ENCODE results near the gene ZIC1.

ZIC1 gene

GRCh38 chr3:147397155-147397874 lies 11.8 kb upstream of the ZIC1 start:
- no peak for DNase-seq

- no peak for DNase-seq
These were observed 11.0 kb upstream of the ZIC1 start for GRCh38 chr3:147397875-147398812.

DNA sequence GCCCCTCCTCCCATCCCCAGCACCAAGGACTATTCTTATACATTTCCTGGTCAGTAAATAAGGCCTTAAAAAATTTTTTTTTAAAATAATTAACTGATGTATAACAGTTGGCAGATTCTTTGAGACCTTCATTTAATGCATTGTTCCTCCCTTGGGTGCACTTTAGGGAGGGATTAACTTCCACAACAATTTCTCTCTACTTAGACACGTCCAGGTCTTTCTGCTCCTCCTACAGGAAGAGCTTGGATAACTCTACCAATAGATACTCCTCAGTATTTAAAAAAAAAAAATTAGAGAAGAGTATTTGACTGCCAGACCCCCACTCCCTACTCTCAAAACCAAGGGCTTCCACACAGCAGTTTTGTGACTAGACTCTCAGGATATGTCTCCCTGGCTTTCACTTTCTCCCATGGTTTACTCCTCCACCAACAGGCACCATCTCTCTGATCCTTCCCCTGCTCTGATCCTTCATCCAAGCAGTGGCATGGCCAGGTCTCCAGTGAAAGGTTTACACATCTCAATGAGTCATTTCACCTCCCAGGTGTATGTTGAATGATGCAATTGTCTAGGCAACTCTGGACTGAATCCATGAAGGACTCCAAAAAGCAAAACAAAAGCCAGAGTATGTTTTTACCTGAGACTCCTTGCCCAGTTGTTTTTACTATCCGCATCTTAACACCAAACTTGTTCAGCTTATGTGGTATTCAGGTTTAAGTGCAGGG lies 10.2 kb upstream of the ZIC1 start:
- no peak for DNase-seq

DNA sequence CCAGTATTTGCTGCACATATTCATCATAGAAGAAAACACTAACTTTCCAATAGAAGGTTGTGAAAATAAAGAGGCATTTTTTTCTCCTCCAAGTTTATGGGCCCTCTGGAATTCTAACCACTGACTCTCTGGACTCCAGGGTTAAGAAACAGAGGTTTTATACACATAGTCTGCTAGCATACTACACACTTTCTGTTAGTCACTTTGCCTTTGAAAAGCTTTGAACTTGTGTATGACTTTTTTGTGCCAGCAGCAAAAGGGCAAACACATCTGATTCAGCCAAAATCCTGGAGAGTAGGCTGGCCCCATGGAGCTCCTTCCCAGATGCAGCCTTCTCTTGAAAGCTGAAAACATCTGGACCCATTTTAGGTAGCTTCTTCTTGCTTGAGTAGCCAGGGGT lies 9.1 kb upstream of the ZIC1 start:
- no peak for DNase-seq

DNA sequence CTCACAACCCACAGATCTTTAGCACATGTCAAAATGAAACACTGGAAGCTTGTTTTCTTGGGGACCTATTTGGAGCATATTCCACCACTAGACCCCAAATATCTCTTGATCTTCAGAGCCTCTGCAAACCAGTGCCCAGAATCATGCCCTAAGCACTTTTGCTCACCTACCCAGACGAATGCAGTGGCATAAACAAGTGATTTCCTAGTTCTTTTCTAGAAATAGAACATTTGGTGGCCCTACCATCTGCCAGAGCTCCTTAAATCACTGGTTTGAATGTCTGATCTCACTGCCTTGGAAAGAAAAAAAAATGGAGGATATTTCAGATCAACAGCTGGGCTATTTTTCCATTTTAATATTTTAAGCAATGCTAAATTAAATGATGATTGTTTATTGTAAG lies 8.2 kb upstream of the ZIC1 start:
- DNase-seq, result no peak

GRCh38 chr3:147401421-147401820 lies 7.7 kb upstream of the ZIC1 start:
- DNase-seq, result no peak

DNA sequence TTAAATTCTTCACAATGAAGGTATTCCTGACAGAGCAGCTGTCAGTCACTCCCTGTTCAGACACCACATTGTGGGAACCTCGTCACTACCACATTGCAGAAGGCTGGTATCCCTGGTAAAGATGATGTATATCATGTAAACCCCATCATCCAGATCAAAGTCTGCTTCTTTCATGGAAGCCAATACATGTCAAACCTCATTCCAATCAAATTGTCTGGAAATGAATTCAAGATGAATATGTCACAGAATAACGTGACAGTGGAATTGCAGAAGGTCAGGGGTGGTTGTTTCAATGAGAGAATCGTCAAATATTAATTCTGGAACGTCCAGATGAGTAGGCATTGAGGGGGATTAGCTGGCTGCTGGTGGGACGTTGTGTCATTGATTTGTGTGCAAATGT lies 7.0 kb upstream of the ZIC1 start:
- DNase-seq, result no peak

GRCh38 chr3:147403511-147403910 lies 5.7 kb upstream of the ZIC1 start:
- DNase-seq, result no peak

GRCh38 chr3:147404000-147404799 lies 5.0 kb upstream of the ZIC1 start:
- DNase-seq, result no peak

- no peak for DNase-seq
These were observed 4.3 kb upstream of the ZIC1 start for GRCh38 chr3:147404800-147405230.

DNA sequence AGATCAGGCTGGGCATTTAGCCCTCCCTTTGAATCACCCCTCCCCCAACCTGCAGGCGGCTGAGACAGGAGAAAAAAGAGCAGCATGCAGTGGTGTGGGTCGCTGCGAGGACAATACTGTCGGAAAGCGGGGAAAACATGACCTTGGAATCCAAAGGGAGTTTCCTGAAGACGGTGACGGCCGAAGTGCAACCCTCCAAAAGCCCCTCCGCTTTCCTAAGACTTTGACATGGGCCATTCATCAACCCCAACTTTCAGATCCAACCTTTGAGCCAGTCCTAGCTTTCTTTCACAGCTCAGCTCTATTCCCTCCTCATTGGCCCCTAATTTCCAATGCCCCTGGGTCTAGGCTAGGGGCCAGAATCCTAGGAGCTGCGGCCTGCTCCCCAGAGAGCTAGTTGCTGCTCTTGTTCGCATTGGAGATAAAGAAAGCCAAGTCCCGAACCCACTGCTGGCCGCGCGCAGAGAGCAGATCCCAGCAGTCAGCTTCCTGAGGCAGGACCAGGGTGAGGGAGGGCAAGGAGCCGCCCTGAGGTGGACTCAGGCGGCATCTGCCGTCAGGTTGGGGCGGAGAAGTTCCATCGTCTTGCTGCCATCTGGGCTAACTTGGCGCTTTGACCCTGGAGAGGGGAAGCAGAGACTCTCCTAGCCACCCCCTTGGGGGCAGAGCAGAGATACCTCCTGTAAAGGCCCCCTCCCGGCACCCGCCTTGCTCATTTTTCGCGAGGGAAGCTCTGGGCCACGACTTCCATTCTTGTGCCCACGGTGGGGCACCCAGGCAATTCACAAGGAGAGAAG lies 3.7 kb upstream of the ZIC1 start:
- no peak for DNase-seq

DNA sequence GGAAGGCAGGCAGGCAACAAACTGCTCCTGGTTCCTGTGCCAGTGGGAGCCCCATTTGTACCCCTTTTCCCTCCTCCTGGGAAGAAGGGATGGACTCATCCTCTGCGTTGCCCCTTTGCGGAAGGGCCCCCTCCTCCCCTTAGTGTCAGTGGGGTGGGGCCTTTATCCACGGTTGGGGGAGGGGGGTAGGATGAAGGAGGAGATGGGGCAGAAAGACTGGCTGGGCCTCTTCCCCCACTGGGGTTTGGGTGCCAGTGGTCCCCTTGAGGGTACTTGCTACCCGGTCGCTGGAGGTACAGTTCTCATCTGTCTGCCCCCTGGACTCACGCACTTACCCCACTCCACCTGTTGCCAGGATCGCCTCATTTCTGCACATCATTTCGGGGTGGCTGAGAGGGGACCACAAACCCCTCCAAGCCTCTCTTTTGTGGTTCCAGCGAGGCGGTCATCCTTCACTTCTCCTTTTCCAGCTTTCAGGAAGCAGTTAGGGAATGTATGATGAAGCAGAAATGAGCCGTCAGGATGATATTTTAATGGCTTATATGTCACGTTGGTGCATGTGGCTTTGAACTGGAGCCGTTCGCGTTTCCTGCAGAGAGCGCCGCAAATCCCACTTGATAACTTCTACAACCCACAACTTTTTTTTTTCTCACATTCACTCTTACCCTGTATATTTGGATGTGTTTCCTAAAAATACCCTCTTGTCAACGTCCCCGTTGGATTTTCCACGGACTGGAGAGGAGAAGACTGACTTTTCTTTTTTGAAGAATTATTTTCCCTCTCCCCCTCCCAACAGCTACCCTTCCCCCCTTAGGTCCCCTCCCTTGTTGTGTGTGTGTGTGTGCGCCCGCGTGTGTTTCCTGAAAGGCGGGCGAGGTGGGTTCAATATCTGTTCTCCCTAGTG lies 2.9 kb upstream of the ZIC1 start, which contains the start of gene ZIC4:
Gene ZIC4 (minus strand): TSS at position 516 of the 904 bp plus-strand sequence. CDS start 3,746 bp downstream, outside the sequence.
- DNase-seq, result no peak

DNA sequence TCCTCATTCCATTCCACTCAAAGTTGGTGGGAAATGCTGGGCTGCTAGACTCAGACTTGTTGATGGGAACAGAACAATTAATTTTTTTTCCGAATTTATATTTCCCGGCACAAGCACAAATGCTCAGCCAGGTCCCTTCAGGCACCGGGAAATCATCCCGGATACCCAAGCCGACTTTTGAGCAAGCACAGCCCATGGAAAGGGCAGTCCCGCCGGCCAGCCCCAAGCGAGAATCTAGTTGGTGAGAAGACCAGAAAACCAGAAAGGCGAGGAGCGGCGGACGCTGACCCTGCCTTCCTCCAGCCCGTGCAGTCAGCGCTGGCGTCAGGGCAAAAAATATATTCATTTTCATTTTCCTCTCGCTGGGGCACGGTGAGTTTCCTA lies 2.1 kb upstream of the ZIC1 start:
- no peak for DNase-seq

- no peak for DNase-seq
These were observed 1.5 kb upstream of the ZIC1 start for GRCh38 chr3:147407498-147408187.

DNA sequence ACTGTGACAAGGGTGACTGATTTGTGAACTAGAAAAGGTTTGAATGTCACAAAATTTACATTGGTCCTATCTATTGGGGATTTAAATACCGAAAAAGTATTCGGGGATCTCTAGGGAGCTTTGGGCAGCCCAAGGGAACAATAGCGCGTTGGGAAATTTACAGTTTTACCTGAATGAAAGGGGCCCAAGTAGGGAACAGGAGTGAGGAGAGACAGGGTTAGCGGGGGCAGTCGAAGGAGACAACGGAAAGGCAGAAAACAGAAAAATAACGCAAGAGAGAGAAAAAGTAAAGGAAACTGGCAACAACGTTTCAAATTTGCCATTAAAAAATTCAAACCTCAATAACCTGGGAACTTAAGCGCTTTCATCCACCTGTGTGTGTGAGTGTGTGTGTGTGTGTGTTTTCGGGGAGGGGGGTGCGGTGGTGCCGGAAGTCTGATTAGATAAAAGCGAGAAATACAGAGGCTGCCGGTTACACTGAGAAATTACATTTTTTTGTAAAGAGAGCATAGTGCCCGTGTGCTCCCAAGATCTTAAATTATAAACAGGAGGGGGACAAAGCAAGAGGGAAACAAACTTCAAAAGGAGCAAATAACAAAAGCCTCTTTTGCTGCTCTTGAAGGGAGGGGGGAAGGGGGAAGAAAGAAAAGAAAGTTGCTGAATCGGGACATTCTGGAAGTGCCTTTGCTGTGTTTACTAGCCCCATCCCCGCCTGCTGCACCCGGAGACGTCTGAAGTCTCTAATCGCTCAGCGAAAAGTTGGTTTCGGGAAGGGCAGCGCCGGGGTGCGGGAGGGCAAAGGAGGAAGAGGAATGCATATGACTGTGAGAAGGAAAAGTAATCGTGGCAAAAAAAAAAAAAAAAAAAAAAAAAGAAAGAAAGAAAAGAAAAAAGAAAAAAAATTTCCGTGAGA lies 721 bp upstream of the ZIC1 start:
- no peak for DNase-seq

DNA sequence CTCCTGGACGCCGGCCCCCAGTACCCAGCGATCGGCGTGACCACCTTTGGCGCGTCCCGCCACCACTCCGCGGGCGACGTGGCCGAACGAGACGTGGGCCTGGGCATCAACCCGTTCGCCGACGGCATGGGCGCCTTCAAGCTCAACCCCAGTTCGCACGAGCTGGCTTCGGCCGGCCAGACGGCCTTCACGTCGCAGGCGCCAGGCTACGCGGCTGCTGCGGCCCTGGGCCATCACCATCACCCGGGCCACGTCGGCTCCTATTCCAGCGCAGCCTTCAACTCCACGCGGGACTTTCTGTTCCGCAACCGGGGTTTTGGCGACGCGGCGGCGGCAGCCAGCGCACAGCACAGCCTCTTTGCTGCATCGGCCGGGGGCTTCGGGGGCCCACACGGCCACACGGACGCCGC lies 956 bp downstream of the ZIC1 start:
- DNase-seq, result no peak

DNA sequence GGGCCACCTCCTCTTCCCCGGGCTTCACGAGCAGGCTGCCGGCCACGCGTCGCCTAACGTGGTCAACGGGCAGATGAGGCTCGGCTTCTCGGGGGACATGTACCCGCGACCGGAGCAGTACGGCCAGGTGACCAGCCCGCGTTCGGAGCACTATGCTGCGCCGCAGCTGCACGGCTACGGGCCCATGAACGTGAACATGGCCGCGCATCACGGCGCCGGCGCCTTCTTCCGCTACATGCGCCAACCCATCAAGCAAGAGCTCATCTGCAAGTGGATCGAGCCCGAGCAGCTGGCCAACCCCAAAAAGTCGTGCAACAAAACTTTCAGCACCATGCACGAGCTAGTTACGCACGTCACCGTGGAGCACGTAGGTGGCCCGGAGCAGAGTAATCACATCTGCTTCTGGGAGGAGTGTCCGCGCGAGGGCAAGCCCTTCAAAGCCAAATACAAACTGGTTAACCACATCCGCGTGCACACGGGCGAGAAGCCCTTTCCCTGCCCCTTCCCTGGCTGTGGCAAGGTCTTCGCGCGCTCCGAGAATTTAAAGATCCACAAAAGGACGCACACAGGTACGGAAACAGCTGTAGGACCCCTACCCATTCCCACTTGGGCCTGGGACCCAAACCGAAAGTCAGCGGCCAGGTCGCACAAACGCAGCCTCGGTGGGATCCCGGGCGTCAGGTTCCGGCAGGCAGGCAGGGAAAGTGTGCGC lies 1.5 kb downstream of the ZIC1 start:
- no peak for DNase-seq

DNA sequence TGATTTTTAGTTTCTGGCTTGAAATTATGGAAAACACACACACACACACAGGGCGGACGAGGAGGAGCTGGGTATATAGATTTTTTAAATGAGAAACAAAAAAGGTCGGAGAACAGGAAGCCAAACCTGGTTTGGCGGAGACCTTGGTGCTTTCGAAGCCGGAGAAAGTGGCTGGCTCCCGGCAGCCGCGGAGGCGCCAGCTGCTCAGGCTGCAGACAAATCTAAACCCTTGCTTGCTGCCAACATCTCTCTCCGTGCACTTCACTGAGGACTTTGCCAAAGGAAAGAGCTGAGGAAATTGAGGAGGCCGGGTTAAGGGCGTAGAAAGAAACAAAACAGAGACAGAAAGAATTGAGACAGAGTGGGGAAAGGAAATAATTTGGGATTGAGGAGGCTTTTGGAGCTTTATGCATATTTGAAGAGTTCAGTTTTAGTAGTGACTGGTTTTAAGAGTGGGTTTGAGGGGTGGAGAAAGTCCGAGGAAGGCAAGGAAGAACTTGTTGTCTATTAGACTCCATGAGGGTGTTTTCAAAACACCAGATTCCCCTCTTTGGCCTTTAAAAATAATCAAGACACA lies 2.2 kb downstream of the ZIC1 start:
- no peak for DNase-seq
